ENCODE data around the gene YAP1.

YAP1 gene

GRCh38 chr11:102243399-102243884, 133.2 kb downstream of the YAP1 start:
- Histone ChIP-seq H3F3A (ENCODE audit: insufficient read depth, low read length) (no peaks in the 10 kb centered on the region), H4K20me1 (ENCODE audit: insufficient read depth, low read length) (no peaks in the 10 kb centered on the region), H2AFZ (ENCODE audit: low read length) (no peak overlapping the region), H3K4me3 (ENCODE audit: low read length) (no peak overlapping the region), H3K4me1 (ENCODE audit: low read length) (no peaks in the 10 kb centered on the region), H3K27ac (ENCODE audit: low read length) (no peak overlapping the region), H3K27me3 (replicated peaks; ENCODE audit: insufficient read depth, low read length) (no peaks in the 10 kb centered on the region), H3K79me2 (ENCODE audit: low read length) (no peaks in the 10 kb centered on the region), H3K9me2 (replicated peaks; ENCODE audit: insufficient read depth, low read length) (no peaks in the 10 kb centered on the region), H3K9ac (ENCODE audit: low read length) (no peak overlapping the region), H3K36me3 (replicated peaks; ENCODE audit: insufficient read depth, low read length) (no peaks in the 10 kb centered on the region), H3K9me3 (replicated peaks; ENCODE audit: insufficient read depth, low read length) (no peaks in the 10 kb centered on the region), H3K4me2 (ENCODE audit: low read depth, low read length) (no peak overlapping the region)
- TF ChIP-seq EZH2phosphoT487 (IDR thresholded peaks at IDR 0.05; ENCODE audit: low read length) (no peak), EZH2 (optimal IDR thresholded peaks at IDR 0.05; ENCODE audit: low read depth, low read length) (no peak), CTCF (IDR thresholded peaks at IDR 0.05; ENCODE audit: low read length) (no peak)
- no peak for DNase-seq

- DNase-seq = no peak
- Histone ChIP-seq H3F3A (ENCODE audit: insufficient read depth, low read length) (no peaks in the 10 kb centered on the region), H3K36me3 (replicated peaks; ENCODE audit: insufficient read depth, low read length) (no peaks in the 10 kb centered on the region), H4K20me1 (ENCODE audit: insufficient read depth, low read length) (no peaks in the 10 kb centered on the region), H3K4me3 (ENCODE audit: low read length) (no peak overlapping the region), H3K9me3 (replicated peaks; ENCODE audit: insufficient read depth, low read length) (no peaks in the 10 kb centered on the region), H3K79me2 (ENCODE audit: low read length) (no peaks in the 10 kb centered on the region), H2AFZ (ENCODE audit: low read length) (no peak overlapping the region), H3K9ac (ENCODE audit: low read length) (no peak overlapping the region), H3K9me2 (replicated peaks; ENCODE audit: insufficient read depth, low read length) (no peaks in the 10 kb centered on the region), H3K4me1 (ENCODE audit: low read length) (no peaks in the 10 kb centered on the region), H3K27ac (ENCODE audit: low read length) (no peak overlapping the region), H3K27me3 (replicated peaks; ENCODE audit: insufficient read depth, low read length) (no peaks in the 10 kb centered on the region), H3K4me2 (ENCODE audit: low read depth, low read length) (no peak overlapping the region)
- TF ChIP-seq CTCF (IDR thresholded peaks at IDR 0.05; ENCODE audit: low read length) (no peak), EZH2 (optimal IDR thresholded peaks at IDR 0.05; ENCODE audit: low read depth, low read length) (no peak), EZH2phosphoT487 (IDR thresholded peaks at IDR 0.05; ENCODE audit: low read length) (no peak)
These were observed 134.6 kb downstream of the YAP1 start for GRCh38 chr11:102244681-102245409.

- Histone ChIP-seq H4K20me1 (ENCODE audit: insufficient read depth, low read length) (no peaks in the 10 kb centered on the region), H3K36me3 (replicated peaks; ENCODE audit: insufficient read depth, low read length) (no peaks in the 10 kb centered on the region), H3K27ac (ENCODE audit: low read length) (no peak overlapping the region), H3K9me3 (replicated peaks; ENCODE audit: insufficient read depth, low read length) (no peaks in the 10 kb centered on the region), H3K9me2 (replicated peaks; ENCODE audit: insufficient read depth, low read length) (no peaks in the 10 kb centered on the region), H2AFZ (ENCODE audit: low read length) (no peak overlapping the region), H3K4me1 (ENCODE audit: low read length) (no peaks in the 10 kb centered on the region), H3K79me2 (ENCODE audit: low read length) (no peaks in the 10 kb centered on the region), H3K27me3 (replicated peaks; ENCODE audit: insufficient read depth, low read length) (no peaks in the 10 kb centered on the region), H3F3A (ENCODE audit: insufficient read depth, low read length) (no peaks in the 10 kb centered on the region), H3K4me2 (ENCODE audit: low read depth, low read length) (no peak overlapping the region), H3K4me3 (ENCODE audit: low read length) (no peak overlapping the region), H3K9ac (ENCODE audit: low read length) (no peak overlapping the region)
- no peak for DNase-seq
- no peak for TF ChIP-seq EZH2phosphoT487 (IDR thresholded peaks at IDR 0.05; ENCODE audit: low read length)
- TF ChIP-seq CTCF (IDR thresholded peaks at IDR 0.05; ENCODE audit: low read length) = no peak
- TF ChIP-seq EZH2 (optimal IDR thresholded peaks at IDR 0.05; ENCODE audit: low read depth, low read length) = no peak
These were observed 141.2 kb downstream of the YAP1 start for GRCh38 chr11:102251423-102251822.

Measured in MM.1S (cell line).